HG03439 (cell line): ENCODE results near the gene ABTB2.
"Not testable (repeated sequence)": the region's sequence is repeated elsewhere in the genome, so short reads cannot be mapped to it uniquely, and the experiment has no call there.

Experiments used
- ATAC-seq: cut with Tn5 transposase; IDR thresholded peaks from one replicate; pipeline ENCODE4 v1.9.1; 2021; ENCODE audit warnings: mild to moderate bottlenecking, moderate library complexity; ENCODE audit not compliant: unreplicated experiment

Gene ABTB2

GRCh38 chr11:34266090-34266912 lies 91.5 kb downstream of the ABTB2 start:
- no peak for ATAC-seq

DNA sequence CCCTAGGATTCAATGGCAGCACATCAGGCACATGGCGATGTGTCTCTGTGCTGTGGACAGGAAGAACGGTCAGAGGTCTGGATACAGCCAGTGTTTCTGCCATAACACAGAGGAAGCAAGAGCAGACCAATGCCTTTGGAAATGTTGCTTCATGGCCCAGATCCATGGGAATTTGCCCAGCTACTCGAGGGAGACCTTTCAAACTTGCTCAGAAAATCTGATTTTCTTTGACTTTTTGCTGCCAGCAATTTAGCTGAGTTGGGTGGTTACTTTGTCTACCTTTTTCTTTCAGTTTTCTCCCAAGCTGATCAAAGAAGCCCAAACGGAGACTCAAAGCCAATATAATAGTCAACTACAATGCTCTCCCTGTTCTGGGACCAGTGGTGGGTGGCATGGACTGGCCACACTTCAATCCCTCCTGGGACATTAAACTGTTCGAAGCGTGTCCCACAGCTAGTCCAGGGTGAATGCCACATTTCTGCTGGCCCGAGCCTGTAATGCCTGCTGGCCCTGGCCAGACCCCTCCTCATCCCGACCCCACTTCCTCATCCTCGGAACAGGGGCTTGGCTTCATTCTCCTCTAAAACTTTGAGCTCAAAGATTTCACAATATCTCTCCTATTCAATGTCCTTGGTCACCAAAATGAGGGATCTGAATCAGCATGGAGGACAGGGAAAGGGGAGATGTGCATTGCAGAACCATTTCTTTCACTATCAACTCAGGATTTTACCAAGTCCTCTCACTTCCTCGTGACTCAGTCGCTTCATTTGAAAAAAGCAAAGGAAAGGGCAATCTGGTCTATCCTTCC lies 93.3 kb downstream of the ABTB2 start:
- no peak for ATAC-seq

DNA sequence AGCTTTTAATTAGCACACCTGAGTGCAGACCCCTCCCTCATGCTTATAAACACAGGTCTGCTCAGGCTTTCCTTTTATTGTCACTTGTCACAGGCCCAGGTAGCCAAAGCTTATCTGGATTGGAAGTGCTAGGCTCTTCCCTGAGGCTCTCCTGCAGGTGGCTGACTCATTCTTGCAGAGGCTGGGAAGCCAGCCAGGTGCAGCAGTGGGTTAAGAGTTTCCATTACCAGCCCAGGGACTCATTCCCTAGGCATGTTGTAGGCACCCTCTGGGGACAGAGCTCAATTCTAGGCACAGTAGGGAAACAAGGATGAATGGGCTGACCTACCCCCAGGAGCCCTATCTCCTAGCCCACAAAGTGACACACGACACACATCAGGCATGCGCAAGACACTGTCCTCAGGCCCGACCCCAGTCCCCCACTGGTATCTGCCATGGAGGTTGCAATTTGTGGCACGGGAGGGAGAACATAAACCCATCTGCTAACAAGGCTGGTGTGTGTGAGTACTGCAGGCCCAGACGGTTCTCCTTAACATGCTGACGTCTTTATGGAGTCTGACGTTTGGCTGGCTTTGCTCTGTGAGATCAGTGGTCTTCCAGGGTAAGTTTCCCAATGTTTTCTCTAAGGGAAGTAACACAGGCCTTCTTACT lies 94.2 kb downstream of the ABTB2 start:
- ATAC-seq: no peak

DNA sequence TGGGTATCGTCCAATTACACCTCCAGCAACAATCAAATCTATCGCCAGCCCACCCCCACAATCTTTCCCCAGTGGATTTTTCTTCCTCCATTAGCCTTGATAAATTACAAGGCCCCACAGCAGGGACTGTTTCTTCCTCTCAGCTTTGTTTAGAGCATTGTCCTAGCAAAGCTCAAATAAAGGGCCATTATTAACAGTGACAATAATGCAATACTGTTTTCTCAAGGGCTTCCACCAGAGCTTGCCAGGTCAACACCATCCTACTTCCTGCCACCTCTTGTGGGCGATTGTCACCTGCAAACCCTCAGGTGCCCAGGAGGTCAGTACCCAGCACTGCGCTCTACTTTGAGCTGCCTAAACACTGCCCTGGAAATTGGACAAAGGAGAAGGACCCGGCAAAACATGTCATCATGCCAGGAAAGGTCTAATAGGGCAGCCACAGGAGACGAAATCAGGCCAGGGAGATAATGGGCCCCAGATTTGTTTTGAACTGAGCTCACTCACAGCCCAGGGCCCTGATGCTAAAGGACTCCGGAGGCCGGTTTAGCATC lies 95.2 kb downstream of the ABTB2 start:
- no peak for ATAC-seq

DNA sequence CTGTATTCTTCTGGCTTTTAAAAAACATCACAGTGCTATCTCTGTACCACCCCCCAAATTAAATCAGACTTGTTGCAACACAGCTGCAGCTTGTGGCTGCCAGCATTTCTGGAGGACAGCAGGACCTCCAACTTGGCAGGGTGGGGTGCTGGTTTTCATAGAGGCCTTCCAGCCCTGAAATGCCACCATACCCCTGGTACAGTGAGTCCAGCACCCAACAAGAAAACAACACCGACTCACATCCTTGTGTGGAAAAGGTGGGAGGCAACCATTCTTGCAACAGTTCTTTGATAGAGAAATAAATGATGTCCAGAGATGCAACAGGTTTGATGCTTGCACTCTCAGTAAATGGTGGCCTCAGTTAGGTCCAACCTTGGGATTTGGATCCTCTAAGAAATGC lies 96.0 kb downstream of the ABTB2 start:
- ATAC-seq: no peak

- ATAC-seq: no peak
Measured at GRCh38 chr11:34261095-34261494, 96.7 kb downstream of the ABTB2 start.

- ATAC-seq: no peak
Measured at GRCh38 chr11:34260072-34260575, 97.7 kb downstream of the ABTB2 start.

GRCh38 chr11:34259087-34259486 lies 98.7 kb downstream of the ABTB2 start:
- no peak for ATAC-seq

GRCh38 chr11:34256626-34257025 lies 101.2 kb downstream of the ABTB2 start:
- ATAC-seq: no peak

GRCh38 chr11:34256150-34256549 lies 101.7 kb downstream of the ABTB2 start:
- ATAC-seq: no peak

- ATAC-seq: no peak
Measured at GRCh38 chr11:34255101-34255500, 102.7 kb downstream of the ABTB2 start.

DNA sequence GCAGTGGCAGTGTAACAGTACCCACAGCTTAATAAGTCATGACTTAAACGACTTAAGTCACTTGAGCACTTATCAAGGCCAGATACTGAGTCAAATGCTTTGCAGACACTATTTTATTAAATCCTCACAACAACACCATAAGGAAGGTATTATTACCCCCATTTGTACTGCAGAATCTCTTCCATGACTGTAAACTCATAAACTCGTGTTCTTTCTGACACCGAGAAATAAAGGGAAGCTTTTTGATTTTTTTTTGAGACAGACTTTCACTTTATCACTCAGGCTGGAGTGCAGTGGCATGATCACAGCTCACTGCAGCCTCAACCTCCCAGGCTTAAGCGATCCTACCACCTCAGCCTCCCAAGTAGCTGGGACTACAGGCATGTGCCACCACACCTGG lies 103.8 kb downstream of the ABTB2 start:
- ATAC-seq: no peak

DNA sequence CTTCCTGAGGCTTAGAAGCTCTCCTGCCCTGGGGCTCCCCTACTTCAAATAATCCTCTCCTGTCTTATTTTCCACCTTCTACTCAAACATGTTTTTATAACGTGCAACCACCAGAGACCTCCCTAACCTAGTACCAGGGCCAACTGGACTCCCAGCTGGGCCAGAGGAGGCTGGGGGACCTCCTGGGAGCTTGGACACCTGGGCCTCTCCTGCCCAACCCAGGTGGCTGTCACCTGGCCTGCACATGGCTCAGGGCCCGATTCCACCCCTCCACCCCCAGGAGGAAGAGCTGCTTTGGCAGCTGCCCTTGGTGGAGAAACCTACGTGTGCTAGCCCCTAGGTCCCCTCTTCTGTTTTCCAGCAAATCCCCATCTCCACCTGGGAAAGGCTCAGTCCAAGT lies 105.2 kb downstream of the ABTB2 start:
- ATAC-seq: no peak

DNA sequence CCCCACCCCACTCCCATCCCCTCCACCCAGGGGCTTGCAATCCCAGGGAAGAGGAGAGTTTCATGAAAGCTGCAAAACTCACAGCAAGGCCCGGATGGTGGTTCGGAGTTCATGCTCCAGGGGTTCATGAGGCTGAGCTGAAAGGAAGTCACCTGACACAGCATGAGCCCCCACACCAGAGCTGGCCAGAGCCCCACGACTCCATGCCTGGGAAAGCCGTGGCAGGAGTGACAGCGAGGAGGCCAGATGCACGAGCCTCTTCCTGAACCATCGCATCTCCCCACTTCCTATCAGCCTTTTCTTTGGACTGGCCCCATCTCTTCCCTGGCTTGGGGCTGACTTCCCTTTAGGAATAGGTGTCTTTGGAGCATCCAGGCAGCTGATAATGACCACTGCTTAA lies 105.8 kb downstream of the ABTB2 start:
- ATAC-seq: no peak

GRCh38 chr11:34251589-34251980 lies 106.2 kb downstream of the ABTB2 start:
- ATAC-seq: no peak

GRCh38 chr11:34250732-34251588 lies 106.8 kb downstream of the ABTB2 start:
- peak; percentile 84 for ATAC-seq

DNA sequence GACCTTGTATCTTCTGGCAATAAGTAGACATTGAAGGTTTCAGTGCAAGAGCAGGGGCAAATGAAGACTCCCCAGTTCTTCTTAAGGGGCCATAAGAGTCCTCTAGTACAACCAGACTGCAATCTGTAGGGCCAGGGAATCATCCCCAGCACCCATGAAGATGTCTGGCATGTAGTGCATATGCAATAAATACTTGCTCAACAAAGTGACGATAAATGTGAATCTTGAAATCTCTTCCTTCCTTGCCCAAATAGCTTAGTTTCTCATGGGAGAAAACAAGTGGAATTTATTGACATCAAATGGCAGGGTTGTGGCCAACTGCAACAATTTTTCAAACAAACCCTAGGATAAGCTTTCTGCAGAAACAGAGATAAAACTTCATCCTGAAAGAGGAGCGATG lies 107.6 kb downstream of the ABTB2 start:
- no peak for ATAC-seq

DNA sequence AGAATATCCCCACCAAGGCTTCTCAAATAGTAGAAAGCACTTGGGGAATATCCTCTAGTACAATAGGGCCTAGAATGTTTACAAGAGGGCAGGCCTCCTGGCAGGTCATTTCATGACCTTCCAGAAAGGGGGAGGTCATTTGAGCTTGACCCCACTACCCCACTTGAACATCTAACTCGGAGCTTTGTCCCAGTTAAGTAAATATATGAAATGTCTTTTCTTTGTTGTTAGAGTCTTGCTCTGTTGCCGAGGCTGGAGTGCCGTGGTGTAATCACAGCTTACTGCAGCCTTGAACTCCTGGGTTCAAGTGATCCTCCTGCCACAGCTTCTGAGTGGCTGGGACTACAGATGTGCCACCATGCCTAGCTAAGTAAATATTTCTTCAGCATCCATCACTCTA lies 108.4 kb downstream of the ABTB2 start:
- ATAC-seq: no peak

DNA sequence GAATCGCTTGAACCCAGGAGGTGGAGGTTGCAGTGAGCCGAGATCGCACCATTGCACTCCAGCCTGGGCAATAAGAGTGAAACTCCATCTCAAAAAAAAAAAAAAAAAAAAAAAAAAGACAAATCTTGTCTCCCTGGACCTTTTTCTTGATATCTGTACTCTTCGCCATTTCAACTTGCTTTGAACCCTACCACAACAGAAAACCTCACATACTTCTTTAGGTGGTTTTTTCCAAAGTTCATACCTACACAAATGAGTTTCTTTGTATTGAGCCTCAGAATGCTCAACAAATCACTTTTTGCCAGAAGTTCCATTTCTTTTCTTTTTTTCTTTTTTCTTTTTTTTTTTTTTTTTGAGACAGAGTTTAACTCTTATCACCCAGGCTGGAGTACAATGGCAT lies 111.3 kb downstream of the ABTB2 start:
- ATAC-seq: not testable (repeated sequence)

- no peak for ATAC-seq
Measured at GRCh38 chr11:34245041-34245440, 112.8 kb downstream of the ABTB2 start.
